ENCODE measurements around the gene ELAC1. TPM values are rescaled to one million over a fixed set of nuclear protein-coding genes. Genes with fewer than 3 reads are reported as not detected.
"Not testable (repeated sequence)": the region's sequence is repeated elsewhere in the genome, so short reads cannot be mapped to it uniquely, and the experiment has no call there.

Gene ELAC1
- polyA plus RNA-seq, 12 donors = 5.0 to 14.6 (median 6.9) TPM; not detected in 1

- DNase-seq = no peak
Observed at GRCh38 chr18:50969448-50969847, 1.6 kb downstream of the ELAC1 start.

- DNase-seq = no peak
Observed at GRCh38 chr18:50970006-50970405, 2.2 kb downstream of the ELAC1 start.

GRCh38 chr18:50972404-50972803, 4.6 kb downstream of the ELAC1 start:
- not testable (repeated sequence) for DNase-seq

- no peak for DNase-seq
Observed at GRCh38 chr18:50973367-50974126, 5.7 kb downstream of the ELAC1 start.

- no peak for DNase-seq
Observed at GRCh38 chr18:50977037-50977760, 9.4 kb downstream of the ELAC1 start.

- DNase-seq = no peak
Observed at GRCh38 chr18:50981381-50981780, 13.5 kb downstream of the ELAC1 start.

GRCh38 chr18:50982086-50982801, 14.4 kb downstream of the ELAC1 start:
- no peak for DNase-seq

GRCh38 chr18:50982802-50983179, 15.0 kb downstream of the ELAC1 start:
- no peak for DNase-seq

GRCh38 chr18:50986360-50987087, 18.7 kb downstream of the ELAC1 start:
- no peak for DNase-seq

GRCh38 chr18:50987261-50987660, 19.4 kb downstream of the ELAC1 start:
- DNase-seq = peak; percentile 20

- DNase-seq = no peak
Observed at GRCh38 chr18:50989711-50990110, 21.9 kb downstream of the ELAC1 start.

- DNase-seq = no peak
Observed at GRCh38 chr18:50992351-50992762, 24.5 kb downstream of the ELAC1 start.

- no peak for DNase-seq
Observed at GRCh38 chr18:50994031-50994430, 26.2 kb downstream of the ELAC1 start.

- DNase-seq = not testable (repeated sequence)
Observed at GRCh38 chr18:51003174-51003573, 35.3 kb downstream of the ELAC1 start.

- DNase-seq = no peak
Observed at GRCh38 chr18:51006061-51006818, 38.4 kb downstream of the ELAC1 start.

- DNase-seq = no peak
Observed at GRCh38 chr18:51006948-51007789, 39.3 kb downstream of the ELAC1 start.

GRCh38 chr18:51007790-51008139, 39.9 kb downstream of the ELAC1 start:
- DNase-seq = no peak

- no peak for DNase-seq
Observed at GRCh38 chr18:51009072-51009471, 41.2 kb downstream of the ELAC1 start.

GRCh38 chr18:51010218-51010617, 42.4 kb downstream of the ELAC1 start:
- DNase-seq = no peak

GRCh38 chr18:51011709-51012108, 43.9 kb downstream of the ELAC1 start:
- DNase-seq = no peak
